Astrocyte (in vitro differentiated cells and primary cell): ENCODE results near the gene RPS6KA2.

ENCODE experiments used
- CTCF ChIP-seq: IDR thresholded peaks from 2 replicates; pipeline ENCODE4 v1.5.1; 2011; ENCODE audit warnings: low read depth, mild to moderate bottlenecking, inconsistent platforms, low read length, moderate library complexity; ENCODE audit not compliant: insufficient read depth
- EZH2 ChIP-seq: IDR thresholded peaks from 2 replicates; pipeline ENCODE4 v1.6.1; 2012; ENCODE audit warnings: mild to moderate bottlenecking, low read length, inconsistent platforms; ENCODE audit not compliant: insufficient read depth

DNA sequence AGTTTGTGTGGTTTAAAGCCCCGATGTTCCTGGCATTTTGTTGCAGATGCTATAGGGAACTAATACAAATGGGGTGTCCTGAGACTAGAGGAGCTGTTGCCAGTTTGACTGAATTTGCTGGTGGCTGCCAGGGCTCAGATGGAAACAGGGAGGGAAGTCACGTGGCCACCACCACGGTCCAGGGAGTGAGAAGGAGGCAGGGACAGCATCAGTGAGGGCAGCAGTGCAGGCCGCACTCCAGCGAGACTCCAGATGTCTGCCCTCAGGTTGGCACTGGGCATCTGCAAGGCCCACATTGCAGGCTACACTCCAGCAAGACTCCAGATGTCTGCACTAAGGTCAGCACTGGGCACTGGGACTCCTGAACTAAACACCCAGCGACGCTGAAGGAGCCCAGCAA lies 126.8 kb downstream of the RPS6KA2 start:
- TF ChIP-seq CTCF (no peak), EZH2 (no peak)
